GM23338 (cell line): ENCODE data around the gene POLR3G. TPM values are rescaled to one million over a fixed set of nuclear protein-coding genes. Genes with fewer than 3 reads are reported as not detected.

Source experiments
- ATAC-seq: fragments of 200-7000 bp; cut with Tn5 transposase; 3 replicates; pipeline ENCODE4 v1.9.1; 2020
- DNase-seq: peaks from one replicate; pipeline ENCODE4 v3.0.0-alpha.2; 2015; ENCODE audit warnings: low spot score
- H2AFZ ChIP-seq: fragments of 200-600 bp; sonication (generic); 2 replicates; pipeline ENCODE4 v1.8.0; 2016; ENCODE audit warnings: antibody characterized with exemption, mild to moderate bottlenecking, moderate library complexity
- H3F3A ChIP-seq: fragments of 200-600 bp; sonication (generic); replicated peaks from 2 replicates; pipeline ENCODE4 v1.8.0; 2017; ENCODE audit warnings: antibody characterized with exemption, mixed run types, low read depth
- H3K27ac ChIP-seq: fragments of 200-600 bp; sonication (generic); 2 replicates; pipeline ENCODE4 v1.6.1; 2016; ENCODE audit warnings: low read depth
- H3K27me3 ChIP-seq: fragments of 200-600 bp; sonication (generic); 2 replicates; pipeline ENCODE4 v1.8.0; 2016; ENCODE audit warnings: mild to moderate bottlenecking, mixed run types, moderate library complexity; ENCODE audit not compliant: insufficient read depth
- H3K36me3 ChIP-seq: fragments of 200-600 bp; sonication (generic); 2 replicates; pipeline ENCODE4 v1.8.0; 2016; ENCODE audit warnings: mild to moderate bottlenecking; ENCODE audit not compliant: insufficient read depth
- H3K4me1 ChIP-seq: fragments of 200-600 bp; sonication (generic); 2 replicates; pipeline ENCODE4 v1.8.0; 2016; ENCODE audit warnings: mild to moderate bottlenecking, moderate library complexity; ENCODE audit not compliant: insufficient read depth
- H3K4me2 ChIP-seq: fragments of 200-600 bp; sonication (generic); 2 replicates; pipeline ENCODE4 v1.7.1; 2017; ENCODE audit warnings: mixed run types
- H3K4me3 ChIP-seq: fragments of 200-600 bp; sonication (generic); 2 replicates; pipeline ENCODE4 v1.6.1; 2016; ENCODE audit warnings: mixed run types
- H3K79me2 ChIP-seq: fragments of 200-600 bp; sonication (generic); replicated peaks from 2 replicates; pipeline ENCODE4 v1.8.0; 2017; ENCODE audit warnings: mild to moderate bottlenecking; ENCODE audit not compliant: insufficient read depth
- H3K9me2 ChIP-seq: fragments of 200-600 bp; sonication (generic); 2 replicates; pipeline ENCODE4 v1.8.0; 2017; ENCODE audit not compliant: insufficient read depth
- H4K20me1 ChIP-seq: fragments of 200-600 bp; sonication (generic); replicated peaks from 2 replicates; pipeline ENCODE4 v1.8.0; 2017; ENCODE audit warnings: mild to moderate bottlenecking; ENCODE audit not compliant: insufficient read depth
- H3K27ac Mint-ChIP-seq: 2 replicates; pipeline ENCODE4 v1.8.0; 2020; ENCODE audit warnings: inconsistent platforms, mild to moderate bottlenecking, moderate library complexity, mixed read lengths
- H3K27me3 Mint-ChIP-seq: 3 replicates; pipeline ENCODE4 v1.8.0; 2022; ENCODE audit warnings: low read depth, mild to moderate bottlenecking, moderate library complexity, mixed read lengths, inconsistent platforms; ENCODE audit not compliant: insufficient read depth, poor library complexity
- H3K36me3 Mint-ChIP-seq: 3 replicates; pipeline ENCODE4 v1.8.0; 2021; ENCODE audit warnings: low read depth, mild to moderate bottlenecking, inconsistent platforms, moderate library complexity, mixed read lengths
- H3K4me1 Mint-ChIP-seq: 3 replicates; pipeline ENCODE4 v1.8.0; 2020; ENCODE audit warnings: mild to moderate bottlenecking, inconsistent platforms, mixed read lengths
- H3K4me3 Mint-ChIP-seq: 3 replicates; pipeline ENCODE4 v1.8.0; 2021; ENCODE audit warnings: moderate library complexity, mild to moderate bottlenecking, inconsistent platforms, mixed read lengths
- H3K9me3 Mint-ChIP-seq: 3 replicates; pipeline ENCODE4 v1.8.0; 2020; ENCODE audit warnings: moderate library complexity, mild to moderate bottlenecking, inconsistent platforms, mixed read lengths
- CREB1 ChIP-seq: fragments of 250-450 bp; sonication (Bioruptor Pico); IDR thresholded peaks from 2 replicates; pipeline ENCODE4 v1.5.0; 2020; ENCODE audit warnings: low read depth, mild to moderate bottlenecking, moderate library complexity
- EZH2 ChIP-seq: fragments of 200-600 bp; sonication (generic); IDR thresholded peaks from one replicate; pipeline ENCODE4 v1.8.0; 2017; ENCODE audit warnings: antibody characterized with exemption, mild to moderate bottlenecking, low read depth; ENCODE audit not compliant: unreplicated experiment
- EZH2phosphoT487 ChIP-seq: fragments of 200-600 bp; sonication (generic); IDR thresholded peaks from one replicate; pipeline ENCODE4 v1.8.1; 2018; ENCODE audit warnings: antibody characterized with exemption; ENCODE audit not compliant: unreplicated experiment
- JUNB ChIP-seq: IDR thresholded peaks from one replicate; pipeline ENCODE4 v1.6.1; 2016; ENCODE audit warnings: antibody characterized with exemption; ENCODE audit not compliant: unreplicated experiment
- NANOG ChIP-seq: IDR thresholded peaks from 2 replicates; pipeline ENCODE4 v1.6.1; 2016; ENCODE audit warnings: antibody characterized with exemption, borderline replicate concordance
- POLR2AphosphoS5 ChIP-seq: IDR thresholded peaks from 2 replicates; pipeline ENCODE4 v1.6.1; 2016; ENCODE audit warnings: antibody characterized with exemption, low read depth
- STAT1 ChIP-seq: IDR thresholded peaks from one replicate; pipeline ENCODE4 v1.6.1; 2016; ENCODE audit warnings: antibody characterized with exemption; ENCODE audit not compliant: unreplicated experiment
- ZNF114 ChIP-seq: fragments of 250-450 bp; sonication (Bioruptor Pico); IDR thresholded peaks from 2 replicates; pipeline ENCODE4 v1.5.0; 2020; ENCODE audit warnings: mild to moderate bottlenecking, moderate library complexity
- ZNF331 ChIP-seq: fragments of 250-450 bp; sonication (Bioruptor Pico); IDR thresholded peaks from 2 replicates; pipeline ENCODE4 v1.5.0; 2020; ENCODE audit warnings: low read depth, mild to moderate bottlenecking, moderate library complexity
- polyA plus RNA-seq: library from polyadenylated mRNA; unstranded; fragments of >200 nt; fragmentation: Nextera tagmentation; extraction: Ambion mirVana; gene quantifications from 2 replicates; pipeline ENCODE4 v1.2.1, GENCODE V29; 2016
- total RNA-seq: library from RNA; depleted of rRNA; stranded (reverse); fragments of >200 nt; shearing (Covaris generic); gene quantifications from 2 replicates; pipeline ENCODE4 v1.2.3, GENCODE V29; 2014
- TF ChIP-seq, protein P1 (sequence below): IDR thresholded peaks from one replicate; pipeline ENCODE4 v1.6.1; 2018; ENCODE audit warnings: antibody characterized with exemption; ENCODE audit not compliant: unreplicated experiment
- TF ChIP-seq, protein P2 (sequence below): IDR thresholded peaks from 2 replicates; pipeline ENCODE4 v1.6.1; 2016; ENCODE audit warnings: antibody characterized with exemption
- TF ChIP-seq, protein P3 (sequence below): fragments of 250-450 bp; sonication (Bioruptor Pico); IDR thresholded peaks from 2 replicates; pipeline ENCODE4 v1.5.0; 2020; ENCODE audit warnings: mild to moderate bottlenecking, moderate library complexity
- TF ChIP-seq, protein P4 (sequence below), 2 experiments: fragments of 200-600 bp in 1 of 2; sonication (generic) in 1 of 2; conservative IDR thresholded peaks; 2 replicates each; pipeline versions ENCODE4 v1.5.1 to v1.6.1; 2016 to 2017; ENCODE audit warnings: antibody characterized with exemption in 2 of 2, low read depth in 2 of 2, mild to moderate bottlenecking in 2 of 2, moderate library complexity in 1 of 2

POLR3G gene
- total and polyA plus RNA-seq, 2 experiments from 2014 or later: 147 to 376 TPM

DNA sequence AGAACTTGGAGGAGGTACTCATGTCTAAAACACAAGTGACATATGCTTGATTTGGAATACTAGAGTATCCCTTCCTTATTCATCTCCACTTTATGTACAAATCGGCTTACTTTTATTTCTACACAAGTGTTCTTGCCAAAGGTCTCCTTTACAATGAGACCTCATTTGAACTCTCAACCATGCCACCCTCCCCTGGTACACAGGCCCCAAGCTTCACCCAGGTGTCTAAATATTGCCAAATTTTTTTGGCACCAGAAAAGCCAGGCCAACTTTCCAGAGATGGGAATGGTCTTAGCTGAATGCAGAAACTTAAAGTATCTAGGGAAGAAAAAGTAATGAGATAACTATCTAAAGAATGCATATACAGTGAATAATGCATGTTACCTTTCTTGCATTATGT, 35.8 kb downstream of the POLR3G start:
- peaks cover 60% of the 10 kb centered on the region for H3K36me3 Mint-ChIP-seq
- no peaks in the 10 kb centered on the region for H3K9me3 Mint-ChIP-seq
- peaks cover 3% of the 10 kb centered on the region for H3K27me3 Mint-ChIP-seq
- Histone ChIP-seq H3K9me2 (no peaks in the 10 kb centered on the region), H3K36me3 (peaks cover 39% of the 10 kb centered on the region), H3K4me2 (no peak overlapping the region), H3K79me2 (no peaks in the 10 kb centered on the region), H3K27ac (no peak overlapping the region), H3K4me3 (no peak overlapping the region), H3K27me3 (no peaks in the 10 kb centered on the region), H3K4me1 (0 out of 2 replicates have a peak, but pooled peaks cover 3% of the 10 kb centered on the region), H4K20me1 (no peaks in the 10 kb centered on the region; the same call in 1 of the 2 replicates), H2AFZ (no peak overlapping the region), H3F3A (no peaks in the 10 kb centered on the region)
- ATAC-seq (no peak), DNase-seq (no peak)
- no peak for TF ChIP-seq EZH2phosphoT487
- TF ChIP-seq, protein P1, sequence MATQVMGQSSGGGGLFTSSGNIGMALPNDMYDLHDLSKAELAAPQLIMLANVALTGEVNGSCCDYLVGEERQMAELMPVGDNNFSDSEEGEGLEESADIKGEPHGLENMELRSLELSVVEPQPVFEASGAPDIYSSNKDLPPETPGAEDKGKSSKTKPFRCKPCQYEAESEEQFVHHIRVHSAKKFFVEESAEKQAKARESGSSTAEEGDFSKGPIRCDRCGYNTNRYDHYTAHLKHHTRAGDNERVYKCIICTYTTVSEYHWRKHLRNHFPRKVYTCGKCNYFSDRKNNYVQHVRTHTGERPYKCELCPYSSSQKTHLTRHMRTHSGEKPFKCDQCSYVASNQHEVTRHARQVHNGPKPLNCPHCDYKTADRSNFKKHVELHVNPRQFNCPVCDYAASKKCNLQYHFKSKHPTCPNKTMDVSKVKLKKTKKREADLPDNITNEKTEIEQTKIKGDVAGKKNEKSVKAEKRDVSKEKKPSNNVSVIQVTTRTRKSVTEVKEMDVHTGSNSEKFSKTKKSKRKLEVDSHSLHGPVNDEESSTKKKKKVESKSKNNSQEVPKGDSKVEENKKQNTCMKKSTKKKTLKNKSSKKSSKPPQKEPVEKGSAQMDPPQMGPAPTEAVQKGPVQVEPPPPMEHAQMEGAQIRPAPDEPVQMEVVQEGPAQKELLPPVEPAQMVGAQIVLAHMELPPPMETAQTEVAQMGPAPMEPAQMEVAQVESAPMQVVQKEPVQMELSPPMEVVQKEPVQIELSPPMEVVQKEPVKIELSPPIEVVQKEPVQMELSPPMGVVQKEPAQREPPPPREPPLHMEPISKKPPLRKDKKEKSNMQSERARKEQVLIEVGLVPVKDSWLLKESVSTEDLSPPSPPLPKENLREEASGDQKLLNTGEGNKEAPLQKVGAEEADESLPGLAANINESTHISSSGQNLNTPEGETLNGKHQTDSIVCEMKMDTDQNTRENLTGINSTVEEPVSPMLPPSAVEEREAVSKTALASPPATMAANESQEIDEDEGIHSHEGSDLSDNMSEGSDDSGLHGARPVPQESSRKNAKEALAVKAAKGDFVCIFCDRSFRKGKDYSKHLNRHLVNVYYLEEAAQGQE: no peak
- no peak for TF ChIP-seq JUNB
- no peak for TF ChIP-seq ZNF331
- TF ChIP-seq, protein P2, sequence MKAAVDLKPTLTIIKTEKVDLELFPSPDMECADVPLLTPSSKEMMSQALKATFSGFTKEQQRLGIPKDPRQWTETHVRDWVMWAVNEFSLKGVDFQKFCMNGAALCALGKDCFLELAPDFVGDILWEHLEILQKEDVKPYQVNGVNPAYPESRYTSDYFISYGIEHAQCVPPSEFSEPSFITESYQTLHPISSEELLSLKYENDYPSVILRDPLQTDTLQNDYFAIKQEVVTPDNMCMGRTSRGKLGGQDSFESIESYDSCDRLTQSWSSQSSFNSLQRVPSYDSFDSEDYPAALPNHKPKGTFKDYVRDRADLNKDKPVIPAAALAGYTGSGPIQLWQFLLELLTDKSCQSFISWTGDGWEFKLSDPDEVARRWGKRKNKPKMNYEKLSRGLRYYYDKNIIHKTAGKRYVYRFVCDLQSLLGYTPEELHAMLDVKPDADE: no peak
- no peak for TF ChIP-seq EZH2
- no peak for TF ChIP-seq POLR2AphosphoS5
- TF ChIP-seq, protein P3, sequence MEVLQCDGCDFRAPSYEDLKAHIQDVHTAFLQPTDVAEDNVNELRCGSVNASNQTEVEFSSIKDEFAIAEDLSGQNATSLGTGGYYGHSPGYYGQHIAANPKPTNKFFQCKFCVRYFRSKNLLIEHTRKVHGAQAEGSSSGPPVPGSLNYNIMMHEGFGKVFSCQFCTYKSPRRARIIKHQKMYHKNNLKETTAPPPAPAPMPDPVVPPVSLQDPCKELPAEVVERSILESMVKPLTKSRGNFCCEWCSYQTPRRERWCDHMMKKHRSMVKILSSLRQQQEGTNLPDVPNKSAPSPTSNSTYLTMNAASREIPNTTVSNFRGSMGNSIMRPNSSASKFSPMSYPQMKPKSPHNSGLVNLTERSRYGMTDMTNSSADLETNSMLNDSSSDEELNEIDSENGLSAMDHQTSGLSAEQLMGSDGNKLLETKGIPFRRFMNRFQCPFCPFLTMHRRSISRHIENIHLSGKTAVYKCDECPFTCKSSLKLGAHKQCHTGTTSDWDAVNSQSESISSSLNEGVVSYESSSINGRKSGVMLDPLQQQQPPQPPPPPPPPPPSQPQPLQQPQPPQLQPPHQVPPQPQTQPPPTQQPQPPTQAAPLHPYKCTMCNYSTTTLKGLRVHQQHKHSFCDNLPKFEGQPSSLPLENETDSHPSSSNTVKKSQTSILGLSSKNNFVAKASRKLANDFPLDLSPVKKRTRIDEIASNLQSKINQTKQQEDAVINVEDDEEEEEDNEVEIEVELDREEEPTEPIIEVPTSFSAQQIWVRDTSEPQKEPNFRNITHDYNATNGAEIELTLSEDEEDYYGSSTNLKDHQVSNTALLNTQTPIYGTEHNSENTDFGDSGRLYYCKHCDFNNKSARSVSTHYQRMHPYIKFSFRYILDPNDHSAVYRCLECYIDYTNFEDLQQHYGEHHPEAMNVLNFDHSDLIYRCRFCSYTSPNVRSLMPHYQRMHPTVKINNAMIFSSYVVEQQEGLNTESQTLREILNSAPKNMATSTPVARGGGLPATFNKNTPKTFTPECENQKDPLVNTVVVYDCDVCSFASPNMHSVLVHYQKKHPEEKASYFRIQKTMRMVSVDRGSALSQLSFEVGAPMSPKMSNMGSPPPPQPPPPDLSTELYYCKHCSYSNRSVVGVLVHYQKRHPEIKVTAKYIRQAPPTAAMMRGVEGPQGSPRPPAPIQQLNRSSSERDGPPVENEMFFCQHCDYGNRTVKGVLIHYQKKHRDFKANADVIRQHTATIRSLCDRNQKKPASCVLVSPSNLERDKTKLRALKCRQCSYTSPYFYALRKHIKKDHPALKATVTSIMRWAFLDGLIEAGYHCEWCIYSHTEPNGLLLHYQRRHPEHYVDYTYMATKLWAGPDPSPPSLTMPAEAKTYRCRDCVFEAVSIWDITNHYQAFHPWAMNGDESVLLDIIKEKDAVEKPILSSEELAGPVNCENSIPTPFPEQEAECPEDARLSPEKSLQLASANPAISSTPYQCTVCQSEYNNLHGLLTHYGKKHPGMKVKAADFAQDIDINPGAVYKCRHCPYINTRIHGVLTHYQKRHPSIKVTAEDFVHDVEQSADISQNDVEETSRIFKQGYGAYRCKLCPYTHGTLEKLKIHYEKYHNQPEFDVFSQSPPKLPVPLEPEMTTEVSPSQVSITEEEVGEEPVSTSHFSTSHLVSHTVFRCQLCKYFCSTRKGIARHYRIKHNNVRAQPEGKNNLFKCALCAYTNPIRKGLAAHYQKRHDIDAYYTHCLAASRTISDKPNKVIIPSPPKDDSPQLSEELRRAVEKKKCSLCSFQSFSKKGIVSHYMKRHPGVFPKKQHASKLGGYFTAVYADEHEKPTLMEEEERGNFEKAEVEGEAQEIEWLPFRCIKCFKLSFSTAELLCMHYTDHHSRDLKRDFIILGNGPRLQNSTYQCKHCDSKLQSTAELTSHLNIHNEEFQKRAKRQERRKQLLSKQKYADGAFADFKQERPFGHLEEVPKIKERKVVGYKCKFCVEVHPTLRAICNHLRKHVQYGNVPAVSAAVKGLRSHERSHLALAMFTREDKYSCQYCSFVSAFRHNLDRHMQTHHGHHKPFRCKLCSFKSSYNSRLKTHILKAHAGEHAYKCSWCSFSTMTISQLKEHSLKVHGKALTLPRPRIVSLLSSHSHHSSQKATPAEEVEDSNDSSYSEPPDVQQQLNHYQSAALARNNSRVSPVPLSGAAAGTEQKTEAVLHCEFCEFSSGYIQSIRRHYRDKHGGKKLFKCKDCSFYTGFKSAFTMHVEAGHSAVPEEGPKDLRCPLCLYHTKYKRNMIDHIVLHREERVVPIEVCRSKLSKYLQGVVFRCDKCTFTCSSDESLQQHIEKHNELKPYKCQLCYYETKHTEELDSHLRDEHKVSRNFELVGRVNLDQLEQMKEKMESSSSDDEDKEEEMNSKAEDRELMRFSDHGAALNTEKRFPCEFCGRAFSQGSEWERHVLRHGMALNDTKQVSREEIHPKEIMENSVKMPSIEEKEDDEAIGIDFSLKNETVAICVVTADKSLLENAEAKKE: no peak
- no peak for TF ChIP-seq STAT1
- TF ChIP-seq NANOG: no peak
- no peak for TF ChIP-seq ZNF114 (CRISPR knock-in tag)
- TF ChIP-seq CREB1 (CRISPR knock-in tag): no peak
- TF ChIP-seq, protein P4, sequence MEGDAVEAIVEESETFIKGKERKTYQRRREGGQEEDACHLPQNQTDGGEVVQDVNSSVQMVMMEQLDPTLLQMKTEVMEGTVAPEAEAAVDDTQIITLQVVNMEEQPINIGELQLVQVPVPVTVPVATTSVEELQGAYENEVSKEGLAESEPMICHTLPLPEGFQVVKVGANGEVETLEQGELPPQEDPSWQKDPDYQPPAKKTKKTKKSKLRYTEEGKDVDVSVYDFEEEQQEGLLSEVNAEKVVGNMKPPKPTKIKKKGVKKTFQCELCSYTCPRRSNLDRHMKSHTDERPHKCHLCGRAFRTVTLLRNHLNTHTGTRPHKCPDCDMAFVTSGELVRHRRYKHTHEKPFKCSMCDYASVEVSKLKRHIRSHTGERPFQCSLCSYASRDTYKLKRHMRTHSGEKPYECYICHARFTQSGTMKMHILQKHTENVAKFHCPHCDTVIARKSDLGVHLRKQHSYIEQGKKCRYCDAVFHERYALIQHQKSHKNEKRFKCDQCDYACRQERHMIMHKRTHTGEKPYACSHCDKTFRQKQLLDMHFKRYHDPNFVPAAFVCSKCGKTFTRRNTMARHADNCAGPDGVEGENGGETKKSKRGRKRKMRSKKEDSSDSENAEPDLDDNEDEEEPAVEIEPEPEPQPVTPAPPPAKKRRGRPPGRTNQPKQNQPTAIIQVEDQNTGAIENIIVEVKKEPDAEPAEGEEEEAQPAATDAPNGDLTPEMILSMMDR (conservative IDR thresholded peaks at IDR 0.05; ENCODE audit: low read depth in 2 of 2): no peak
- no peaks in the 10 kb centered on the region; the same call in 2 of the 3 replicates for H3K4me1 Mint-ChIP-seq
- H3K27ac Mint-ChIP-seq: no peak overlapping the region
- H3K4me3 Mint-ChIP-seq: no peak overlapping the region
